Sigmoid colon (tissue), 7 donors: ENCODE results near the gene SPATA3. TPM values are rescaled to one million over a fixed set of nuclear protein-coding genes. Genes with fewer than 3 reads are reported as not detected.

Source experiments
- DNase-seq: peaks from one replicate; pipeline ENCODE4 v3.0.0-alpha.2; 2019
- H3K27ac ChIP-seq, 4 donors: fragments of 200-600 bp; sonication (generic); one replicate each; pipeline ENCODE4 v1.5.1; 2016 to 2019; ENCODE audit warnings: mild to moderate bottlenecking in 1 of 4
- H3K27me3 ChIP-seq, 3 donors: fragments of 200-600 bp; sonication (generic); one replicate each; pipeline ENCODE4 v1.5.1; 2019; ENCODE audit warnings: mild to moderate bottlenecking in 1 of 3
- H3K36me3 ChIP-seq, 4 donors: fragments of 200-600 bp; sonication (generic); one replicate each; pipeline ENCODE4 v1.5.1; 2016 to 2019
- H3K4me1 ChIP-seq, 4 donors: fragments of 200-600 bp; sonication (generic); one replicate each; pipeline ENCODE4 v1.5.1; 2017 to 2019
- H3K4me3 ChIP-seq, 4 donors: fragments of 200-600 bp; sonication (generic); one replicate each; pipeline ENCODE4 v1.5.1; 2017 to 2019; ENCODE audit warnings: mild to moderate bottlenecking in 2 of 4, moderate library complexity in 1 of 4
- H3K9me3 ChIP-seq, 4 donors: fragments of 200-600 bp in 3 of 4; sonication (generic) in 3 of 4; one replicate each; pipeline versions ENCODE4 v1.5.1 to v1.6.1; 2013 to 2019
- CTCF ChIP-seq, 4 experiments: fragments of 450-650 bp in 3 of 4; fragments of 200-600 bp in 1 of 4; IDR thresholded peaks; one replicate each; pipeline ENCODE4 v1.5.1; 2016 to 2019; ENCODE audit warnings: antibody characterized with exemption in 4 of 4, mild to moderate bottlenecking in 3 of 4, moderate library complexity in 2 of 4
- EP300 ChIP-seq, 4 donors: sonication (generic); formaldehyde crosslinking; IDR thresholded peaks; one replicate each; pipeline ENCODE4 v1.6.1; 2017; ENCODE audit warnings: antibody characterized with exemption in 4 of 4
- POLR2A ChIP-seq, 2 donors: fragments of 450-650 bp; IDR thresholded peaks; one replicate each; pipeline ENCODE4 v1.6.1; 2016; ENCODE audit warnings: antibody characterized with exemption in 2 of 2, mild to moderate bottlenecking in 2 of 2, moderate library complexity in 2 of 2
- POLR2AphosphoS5 ChIP-seq, 4 donors: sonication (generic); formaldehyde crosslinking; IDR thresholded peaks; one replicate each; pipeline ENCODE4 v1.6.1; 2017; ENCODE audit warnings: antibody characterized with exemption in 4 of 4
- WGBS, 2 donors: extraction: QIAGEN DNeasy Blood & Tissue Kit; methylation state at CpG; one replicate each; pipeline ENCODE4 v1.1.7; 2013; 5-methylcytosine and 5-hydroxymethylcytosine counted together
- intact Hi-C: fragments of 100-400 bp; cut with DNase I; formaldehyde crosslinking; loops from one replicate; pipeline ENCODE4 v1.15.1; 2023
- polyA plus RNA-seq, 3 donors: library from polyadenylated mRNA; stranded (reverse); fragments of 200-250 nt; gene quantifications; one replicate each; pipeline ENCODE4 v1.2.3, GENCODE V29; 2013
- total RNA-seq, 4 donors: library from RNA; depleted of rRNA; stranded (reverse); fragments of >200 nt; gene quantifications; one replicate each; pipeline ENCODE4 v1.1.0, GENCODE V29; 2016
- donor health status: healthy with polysubstance abuse.
- donor health status: Bipolar disorder and iron deficiency.
- donor health status: healthy.

The SPATA3 gene
- total and polyA plus RNA-seq, 7 donors = not detected

GRCh38 chr2:230990131-230990898 is 5.6 kb upstream of the SPATA3 start:
- 67 to 86% methylated on average over 70 of the region's 70 CpGs for WGBS, 2 donors
- no peak overlapping the region for H3K27ac ChIP-seq
- H3K27me3 ChIP-seq = peaks cover 3 to 28% (median 22%) of the 10 kb centered on the region in 3 donors
- no peaks in the 10 kb centered on the region for H3K9me3 ChIP-seq
- no peaks in the 10 kb centered on the region for H3K36me3 ChIP-seq
- DNase-seq = no peak
- TF ChIP-seq EP300 (IDR thresholded peaks at IDR 0.05) = no peak
- TF ChIP-seq CTCF (IDR thresholded peaks at IDR 0.05) = no peak
- TF ChIP-seq POLR2A (IDR thresholded peaks at IDR 0.05) = no peak
- TF ChIP-seq POLR2AphosphoS5 (IDR thresholded peaks at IDR 0.05) = no peak
- intact Hi-C loops = no loop called here
- no peak overlapping the region for H3K4me3 ChIP-seq
- H3K4me1 ChIP-seq = peaks cover 0 to 7% (median 5%) of the 10 kb centered on the region in 4 donors

GRCh38 chr2:230990899-230991150 is 5.1 kb upstream of the SPATA3 start:
- 66 to 83% methylated on average over 27 of the region's 27 CpGs for WGBS, 2 donors
- Histone ChIP-seq H3K9me3 (no peaks in the 10 kb centered on the region), H3K36me3 (no peaks in the 10 kb centered on the region), H3K27ac (no peak overlapping the region), H3K4me1 (peaks cover 0 to 7% (median 5%) of the 10 kb centered on the region in 4 donors), H3K4me3 (no peak overlapping the region), H3K27me3 (peaks cover 3 to 33% (median 22%) of the 10 kb centered on the region in 3 donors)
- TF ChIP-seq EP300 (IDR thresholded peaks at IDR 0.05) (no peak), POLR2A (IDR thresholded peaks at IDR 0.05) (no peak), CTCF (IDR thresholded peaks at IDR 0.05) (no peak)
- no peak for DNase-seq
- intact Hi-C loops = no loop called here

- Histone ChIP-seq H3K4me3 (no peak overlapping the region), H3K9me3 (no peaks in the 10 kb centered on the region), H3K4me1 (peaks cover 0 to 5% (median 5%) of the 10 kb centered on the region in 4 donors), H3K27ac (no peak overlapping the region), H3K36me3 (no peaks in the 10 kb centered on the region), H3K27me3 (peaks cover 3 to 31% (median 22%) of the 10 kb centered on the region in 3 donors)
- no peak for TF ChIP-seq CTCF (IDR thresholded peaks at IDR 0.05)
- TF ChIP-seq POLR2A (IDR thresholded peaks at IDR 0.05) = no peak
- no peak for TF ChIP-seq POLR2AphosphoS5 (IDR thresholded peaks at IDR 0.05)
- no peak for TF ChIP-seq EP300 (IDR thresholded peaks at IDR 0.05)
- no peak for DNase-seq
- 63 to 87% methylated on average over 7 of the region's 7 CpGs for WGBS, 2 donors
- intact Hi-C loops = no loop called here
Observed at GRCh38 chr2:230991598-230991997, 4.3 kb upstream of the SPATA3 start.

- no peaks in the 10 kb centered on the region for H3K4me1 ChIP-seq
- no peaks in the 10 kb centered on the region for H3K36me3 ChIP-seq
- no peaks in the 10 kb centered on the region for H3K9me3 ChIP-seq
- H3K4me3 ChIP-seq = no peak overlapping the region
- intact Hi-C loops = no loop called here
- no peak for DNase-seq
- no peak overlapping the region for H3K27ac ChIP-seq
- H3K27me3 ChIP-seq = peaks cover 1 to 30% (median 21%) of the 10 kb centered on the region in 3 donors
- TF ChIP-seq POLR2AphosphoS5 (IDR thresholded peaks at IDR 0.05) (no peak), POLR2A (IDR thresholded peaks at IDR 0.05) (no peak), EP300 (IDR thresholded peaks at IDR 0.05) (no peak), CTCF (IDR thresholded peaks at IDR 0.05) (no peak)
Observed at GRCh38 chr2:230996661-230997060, 740 bp downstream of the SPATA3 start.

GRCh38 chr2:230998882-230999281 is 3.0 kb downstream of the SPATA3 start:
- no peak for TF ChIP-seq POLR2AphosphoS5 (IDR thresholded peaks at IDR 0.05)
- no peak for TF ChIP-seq CTCF (IDR thresholded peaks at IDR 0.05)
- TF ChIP-seq POLR2A (IDR thresholded peaks at IDR 0.05) = no peak
- no peak for TF ChIP-seq EP300 (IDR thresholded peaks at IDR 0.05)
- intact Hi-C loops = no loop called here
- 90 to 92% methylated on average over 2 of the region's 2 CpGs for WGBS, 2 donors
- Histone ChIP-seq H3K27me3 (peaks cover 0 to 29% (median 16%) of the 10 kb centered on the region in 3 donors), H3K36me3 (no peaks in the 10 kb centered on the region), H3K27ac (no peak overlapping the region), H3K4me3 (no peak overlapping the region), H3K4me1 (no peaks in the 10 kb centered on the region), H3K9me3 (no peaks in the 10 kb centered on the region)
- no peak for DNase-seq
